CD4-positive, alpha-beta T cell (primary cell): ENCODE data around the gene ZGPAT. TPM values are rescaled to one million over a fixed set of nuclear protein-coding genes. Genes with fewer than 3 reads are reported as not detected.

Source experiments
- ATAC-seq: fragments of 200-7000 bp; cut with Tn5 transposase; one replicate; pipeline ENCODE4 v1.10.0; 2022; ENCODE audit warnings: mild to moderate bottlenecking; ENCODE audit not compliant: poor library complexity
- CTCF ChIA-PET: fragments of 350-600 bp; sonication (Branson Sonifier 250); formaldehyde crosslinking; loops from one replicate; lab custom pipeline; 2021; ENCODE audit warnings: antibody characterized with exemption, inconsistent platforms; lab: Charles Lee
- POLR2A ChIA-PET: fragments of 350-600 bp; sonication (Branson Sonifier 250); formaldehyde crosslinking; loops from one replicate; lab custom pipeline; 2021; ENCODE audit warnings: antibody characterized with exemption, inconsistent platforms; lab: Charles Lee
- DNase-seq, 14 experiments: peaks; one replicate each; pipeline ENCODE4 v3.0.0-alpha.2; 2013 to 2020; ENCODE audit warnings: mixed read lengths in 2 of 14
- H3K27ac ChIP-seq, 2 donors: one replicate each; pipeline versions ENCODE4 v1.5.1 to v1.7.0; 2013; ENCODE audit warnings: low read length in 2 of 2, low read depth in 1 of 2, mild to moderate bottlenecking in 1 of 2
- H3K27me3 ChIP-seq, 2 experiments: 1 replicate in 1 of 2; 2 replicates in 1 of 2; pipeline versions ENCODE4 v1.6.1 to v1.7.0; 2013; ENCODE audit warnings: low read length in 2 of 2, control low read depth in 1 of 2, mild to moderate bottlenecking in 1 of 2, moderate library complexity in 1 of 2; ENCODE audit not compliant: insufficient read depth in 2 of 2, control insufficient read depth in 1 of 2
- H3K36me3 ChIP-seq: one replicate; pipeline ENCODE4 v1.6.1; 2013; ENCODE audit warnings: low read length, control low read depth; ENCODE audit not compliant: insufficient read depth
- H3K4me1 ChIP-seq: one replicate; pipeline ENCODE4 v1.6.1; 2013; ENCODE audit warnings: low read length, control low read depth; ENCODE audit not compliant: insufficient read depth
- H3K4me3 ChIP-seq: one replicate; pipeline ENCODE4 v1.5.1; 2013; ENCODE audit warnings: mild to moderate bottlenecking, low read length, moderate library complexity
- H3K9me3 ChIP-seq, 2 experiments: 1 replicate in 1 of 2; 2 replicates in 1 of 2; pipeline versions ENCODE4 v1.6.1 to v1.7.0; 2013; ENCODE audit warnings: low read length in 2 of 2, mild to moderate bottlenecking in 2 of 2, control low read depth in 1 of 2, moderate library complexity in 1 of 2; ENCODE audit not compliant: control insufficient read depth in 1 of 2, insufficient read depth in 1 of 2
- H3K27ac Mint-ChIP-seq: one replicate; pipeline ENCODE4 v1.8.0; 2020; ENCODE audit warnings: mixed read lengths
- H3K27me3 Mint-ChIP-seq: one replicate; pipeline ENCODE4 v1.8.0; 2021; ENCODE audit warnings: mixed read lengths
- H3K36me3 Mint-ChIP-seq: one replicate; pipeline ENCODE4 v1.8.0; 2021; ENCODE audit warnings: low read depth, mixed read lengths
- H3K4me1 Mint-ChIP-seq: one replicate; pipeline ENCODE4 v1.8.0; 2021; ENCODE audit warnings: low read depth, mixed read lengths
- H3K4me3 Mint-ChIP-seq: one replicate; pipeline ENCODE4 v1.8.0; 2020; ENCODE audit warnings: mild to moderate bottlenecking, mixed read lengths
- H3K9me3 Mint-ChIP-seq: one replicate; pipeline ENCODE4 v1.8.0; 2020; ENCODE audit warnings: mixed read lengths
- intact Hi-C, 2 experiments: fragments of 100-400 bp; cut with DNase I in 1 of 2; cut with micrococcal nuclease in 1 of 2; formaldehyde crosslinking; loops; one replicate each; pipeline versions ENCODE4 v1.15.1 to v1.9.0; 2023 to 2025; cut with DNase I, micrococcal nuclease
- total RNA-seq, 174 experiments: library from RNA in 2 of 174; stranded (reverse) in 2 of 174; gene quantifications; one replicate each; pipeline ENCODE4 v1.2.3 and lab custom pipeline; 2021 to 2026
- TF ChIP-seq, protein P1 (sequence below): fragments of 200-600 bp; IDR thresholded peaks from one replicate; pipeline ENCODE4 v1.8.0; 2022; ENCODE audit warnings: antibody characterized with exemption, mild to moderate bottlenecking

The ZGPAT gene
- total RNA-seq, 2 experiments from 2014 or later = 28.2 to 33.4 TPM

DNA sequence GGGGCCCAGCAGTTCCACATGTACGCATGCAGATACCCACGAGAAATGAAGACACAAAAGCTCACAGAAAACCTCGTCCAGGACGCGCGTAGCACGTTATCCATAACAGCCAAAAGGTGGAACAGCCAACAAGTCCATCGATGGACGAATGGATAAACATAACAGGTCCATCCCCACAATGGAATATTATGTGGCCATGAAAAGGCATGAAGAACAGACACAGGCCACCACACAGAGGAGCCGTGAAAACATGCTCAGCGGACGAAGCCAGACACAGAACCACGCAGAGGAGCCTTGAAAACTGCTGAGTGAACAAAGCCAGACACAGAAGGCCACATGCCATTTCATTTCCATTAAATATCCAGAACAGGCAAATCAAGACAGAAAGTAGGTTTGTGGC, 69.8 kb downstream of the ZGPAT start:
- Mint-ChIP-seq H3K4me1 (peaks cover 18% of the 10 kb centered on the region), H3K4me3 (no peak overlapping the region), H3K9me3 (no peaks in the 10 kb centered on the region), H3K27me3 (no peaks in the 10 kb centered on the region), H3K27ac (no peak overlapping the region), H3K36me3 (no peaks in the 10 kb centered on the region)
- ATAC-seq (no peak), DNase-seq (no peak)
- Histone ChIP-seq H3K36me3 (no peaks in the 10 kb centered on the region), H3K4me1 (peaks cover 18% of the 10 kb centered on the region), H3K27ac (no peak overlapping the region), H3K27me3 (no peaks in the 10 kb centered on the region), H3K9me3 (no peaks in the 10 kb centered on the region), H3K4me3 (no peak overlapping the region)
- intact Hi-C loops = no loop called here
- CTCF ChIA-PET = no interaction called here
- POLR2A ChIA-PET = no interaction called here
- TF ChIP-seq, protein P1, sequence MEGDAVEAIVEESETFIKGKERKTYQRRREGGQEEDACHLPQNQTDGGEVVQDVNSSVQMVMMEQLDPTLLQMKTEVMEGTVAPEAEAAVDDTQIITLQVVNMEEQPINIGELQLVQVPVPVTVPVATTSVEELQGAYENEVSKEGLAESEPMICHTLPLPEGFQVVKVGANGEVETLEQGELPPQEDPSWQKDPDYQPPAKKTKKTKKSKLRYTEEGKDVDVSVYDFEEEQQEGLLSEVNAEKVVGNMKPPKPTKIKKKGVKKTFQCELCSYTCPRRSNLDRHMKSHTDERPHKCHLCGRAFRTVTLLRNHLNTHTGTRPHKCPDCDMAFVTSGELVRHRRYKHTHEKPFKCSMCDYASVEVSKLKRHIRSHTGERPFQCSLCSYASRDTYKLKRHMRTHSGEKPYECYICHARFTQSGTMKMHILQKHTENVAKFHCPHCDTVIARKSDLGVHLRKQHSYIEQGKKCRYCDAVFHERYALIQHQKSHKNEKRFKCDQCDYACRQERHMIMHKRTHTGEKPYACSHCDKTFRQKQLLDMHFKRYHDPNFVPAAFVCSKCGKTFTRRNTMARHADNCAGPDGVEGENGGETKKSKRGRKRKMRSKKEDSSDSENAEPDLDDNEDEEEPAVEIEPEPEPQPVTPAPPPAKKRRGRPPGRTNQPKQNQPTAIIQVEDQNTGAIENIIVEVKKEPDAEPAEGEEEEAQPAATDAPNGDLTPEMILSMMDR = no peak

DNA sequence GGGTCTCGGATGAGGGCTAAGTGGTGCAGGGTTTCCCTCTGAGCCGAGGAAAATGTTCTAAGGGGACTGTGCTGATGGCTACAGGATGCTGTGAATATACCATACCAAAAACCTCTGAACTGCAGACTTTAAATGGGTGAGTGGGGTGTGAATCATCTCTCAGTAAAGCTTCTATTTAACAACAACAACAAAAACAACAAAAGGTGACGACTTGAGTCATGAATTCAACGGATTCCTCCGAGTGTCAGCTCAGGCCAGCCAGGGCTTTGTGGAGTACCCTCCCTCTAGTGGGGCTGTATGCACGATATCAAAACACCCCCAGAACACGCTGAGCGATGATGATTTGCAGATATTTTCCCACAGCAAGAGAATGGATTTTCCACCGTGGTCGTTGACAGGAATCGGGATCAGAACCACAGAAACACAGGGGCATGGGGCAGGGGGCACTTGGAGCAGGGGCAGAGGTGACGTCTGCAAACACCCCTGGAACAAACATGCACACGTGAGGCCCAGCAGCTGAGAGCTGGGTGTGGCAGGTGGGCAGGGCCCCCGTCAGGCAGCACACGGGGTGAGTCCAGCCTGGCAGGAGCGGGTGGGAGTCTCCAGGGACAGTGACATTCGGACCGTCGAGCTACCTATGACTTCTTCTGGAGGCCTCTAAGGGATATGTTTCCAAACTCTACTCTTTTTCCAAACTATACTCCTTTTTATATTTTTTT, 70.4 kb downstream of the ZGPAT start:
- CTCF ChIA-PET = no interaction called here
- TF ChIP-seq, protein P1 = no peak
- Mint-ChIP-seq H3K36me3 (no peaks in the 10 kb centered on the region), H3K4me1 (peaks cover 20% of the 10 kb centered on the region), H3K27ac (no peak overlapping the region), H3K27me3 (no peaks in the 10 kb centered on the region), H3K4me3 (no peak overlapping the region), H3K9me3 (no peaks in the 10 kb centered on the region)
- Histone ChIP-seq H3K4me3 (no peak overlapping the region), H3K36me3 (no peaks in the 10 kb centered on the region), H3K4me1 (peaks cover 20% of the 10 kb centered on the region), H3K27me3 (no peaks in the 10 kb centered on the region), H3K27ac (no peak overlapping the region), H3K9me3 (no peaks in the 10 kb centered on the region)
- intact Hi-C loops = no loop called here
- no peak for ATAC-seq
- DNase-seq = no peak
- POLR2A ChIA-PET = no interaction called here

DNA sequence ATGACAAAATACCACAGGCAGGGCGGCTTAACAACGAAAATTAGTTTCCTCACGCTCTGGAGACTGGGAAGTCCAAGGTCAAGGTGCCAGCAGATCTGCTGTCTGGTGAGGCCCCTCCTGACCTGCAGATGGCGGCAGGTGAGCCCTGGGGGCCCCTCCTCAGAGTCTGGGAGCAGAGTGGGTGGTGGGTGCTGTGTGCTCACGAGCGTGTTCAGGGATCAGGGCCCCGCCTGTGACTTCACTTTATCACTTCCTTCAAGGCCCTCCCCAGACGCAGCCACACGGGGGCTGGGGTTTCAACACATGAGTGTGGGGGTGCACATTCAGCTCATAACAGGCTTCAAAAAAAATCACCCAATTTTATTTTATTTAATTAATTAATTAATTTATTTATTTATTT, 71.0 kb downstream of the ZGPAT start:
- Histone ChIP-seq H3K4me1 (peaks cover 17% of the 10 kb centered on the region), H3K27me3 (no peaks in the 10 kb centered on the region), H3K9me3 (no peaks in the 10 kb centered on the region), H3K4me3 (no peak overlapping the region), H3K27ac (no peak overlapping the region), H3K36me3 (no peaks in the 10 kb centered on the region)
- intact Hi-C loops = no loop called here
- H3K9me3 Mint-ChIP-seq = no peaks in the 10 kb centered on the region
- no peaks in the 10 kb centered on the region for H3K36me3 Mint-ChIP-seq
- no peak for ATAC-seq
- no peaks in the 10 kb centered on the region for H3K27me3 Mint-ChIP-seq
- H3K27ac Mint-ChIP-seq = no peak overlapping the region
- H3K4me1 Mint-ChIP-seq = peaks cover 25% of the 10 kb centered on the region
- DNase-seq = no peak
- TF ChIP-seq, protein P1 = no peak
- POLR2A ChIA-PET = no interaction called here
- H3K4me3 Mint-ChIP-seq = no peak overlapping the region
- CTCF ChIA-PET = no interaction called here
